Forelimb muscle (tissue), 1 donor: ENCODE measurements around the gene PRKCH. TPM values are rescaled to one million over a fixed set of nuclear protein-coding genes. Genes with fewer than 3 reads are reported as not detected.

ENCODE experiments used
- DNase-seq: peaks from one replicate; pipeline ENCODE4 v3.0.0-alpha.2; 2013; ENCODE audit warnings: low read depth
- polyA plus RNA-seq: library from polyadenylated mRNA; unstranded; fragments of 120-200 nt; gene quantifications from one replicate; pipeline ENCODE4 v1.2.1, GENCODE V29; 2013; ENCODE audit not compliant: insufficient read length

Gene PRKCH
- polyA plus RNA-seq, 1 donor, result 11.5 TPM

DNA sequence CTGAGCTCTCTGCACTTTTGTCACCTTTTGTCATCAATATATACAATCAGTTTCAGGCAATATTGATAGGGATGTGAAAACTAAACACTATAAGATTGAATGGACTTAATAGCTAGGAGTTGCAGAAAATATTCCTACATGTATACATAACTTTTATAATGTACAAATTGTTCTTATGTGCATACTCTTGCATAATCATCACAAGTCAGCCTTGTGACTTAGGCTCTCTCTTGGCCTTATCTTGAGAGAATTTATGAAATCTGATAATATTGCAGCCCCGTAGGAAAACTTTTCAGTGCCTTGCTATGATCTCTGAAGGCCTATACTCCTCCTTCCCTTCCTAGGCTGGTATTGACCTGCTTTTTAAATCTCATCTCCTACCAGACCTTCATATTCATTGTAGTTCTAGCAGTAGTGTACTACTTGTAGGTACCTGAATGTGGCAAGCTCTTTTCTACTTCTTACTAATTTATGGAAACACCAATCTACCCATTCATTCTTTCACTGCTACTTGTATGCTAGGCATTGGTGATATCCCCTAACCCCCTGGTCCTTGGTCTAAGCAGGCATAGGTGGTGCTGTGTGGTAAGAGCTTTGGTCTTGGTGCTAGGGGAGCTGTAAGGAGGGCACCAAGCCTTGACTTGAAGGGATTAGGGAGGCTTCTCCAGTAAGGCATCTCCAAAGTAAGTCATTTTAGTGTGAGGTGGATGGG lies 100.0 kb downstream of the PRKCH start:
- DNase-seq, result no peak

GRCh38 chr14:61426048-61426447 lies 104.7 kb downstream of the PRKCH start:
- DNase-seq, result no peak

DNA sequence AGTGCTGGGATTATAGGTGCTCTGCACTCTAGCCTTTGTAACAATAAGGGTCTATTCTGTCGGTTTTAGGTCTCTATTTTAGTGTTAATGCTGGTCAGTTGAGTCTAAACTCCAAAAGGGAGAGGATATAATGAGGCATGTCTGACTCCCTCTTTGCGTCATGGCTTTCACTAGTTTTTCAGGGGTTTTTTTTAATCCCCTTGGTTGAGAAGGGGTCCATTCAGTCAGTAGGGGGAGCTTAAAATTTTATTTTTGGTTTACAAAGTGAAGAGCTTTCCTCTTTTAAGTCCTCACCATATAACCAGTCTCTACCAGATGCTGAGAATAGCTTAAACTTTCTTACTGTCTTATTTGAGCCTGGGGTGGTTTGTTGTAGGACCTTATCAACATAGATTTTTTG lies 106.9 kb downstream of the PRKCH start:
- DNase-seq, result no peak

GRCh38 chr14:61429316-61429715 lies 107.9 kb downstream of the PRKCH start:
- no peak for DNase-seq

DNA sequence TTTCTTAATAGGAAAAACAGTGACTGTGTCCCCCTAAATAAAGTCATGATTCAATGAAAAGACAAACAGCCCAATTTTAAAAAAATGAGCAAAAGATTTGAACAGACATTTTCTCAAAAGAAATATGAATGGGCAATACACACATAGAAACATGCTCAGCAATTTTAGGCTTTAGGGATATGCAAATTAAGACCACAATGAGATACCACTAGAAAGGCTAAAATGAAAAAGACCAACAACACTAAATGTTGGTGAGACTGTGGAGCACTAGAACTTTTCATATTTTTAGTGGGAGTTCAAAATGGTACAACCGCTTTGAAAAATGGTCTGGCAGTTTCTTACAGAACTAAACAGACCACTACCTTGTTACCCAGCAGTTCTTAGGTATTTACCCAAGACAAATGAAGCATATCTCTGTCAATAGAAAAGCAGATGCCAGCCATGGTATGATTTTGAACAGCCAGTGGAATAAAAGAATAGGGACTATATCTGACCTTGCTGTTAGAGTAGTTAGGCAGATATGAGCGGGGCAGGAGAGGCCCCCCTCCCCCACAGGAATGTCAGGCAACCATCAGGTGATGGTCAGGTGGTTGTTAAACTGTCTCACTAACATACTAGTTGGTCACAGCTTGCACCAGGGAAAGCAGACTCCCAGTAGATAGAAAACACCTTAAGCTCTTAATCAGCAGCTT lies 108.8 kb downstream of the PRKCH start:
- no peak for DNase-seq

DNA sequence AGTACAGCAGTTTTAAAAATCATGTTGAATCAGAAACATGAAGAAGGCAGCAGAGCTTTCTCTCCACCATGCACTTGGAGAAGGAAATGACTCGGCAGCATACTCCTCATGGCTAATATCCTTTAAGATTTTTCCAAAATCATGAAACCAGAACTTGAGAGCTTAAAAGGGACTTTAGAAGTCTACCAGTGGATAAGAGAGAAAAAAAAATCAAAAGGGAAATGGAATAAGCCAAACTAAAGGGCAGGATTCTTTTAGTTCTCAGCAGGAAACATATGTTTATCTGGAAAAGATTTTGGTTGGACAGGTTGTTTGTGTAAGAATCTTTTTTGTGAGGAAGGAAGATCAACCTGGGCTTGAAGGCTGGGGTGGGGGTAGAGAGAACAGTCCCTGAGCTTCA lies 111.8 kb downstream of the PRKCH start:
- no peak for DNase-seq

DNA sequence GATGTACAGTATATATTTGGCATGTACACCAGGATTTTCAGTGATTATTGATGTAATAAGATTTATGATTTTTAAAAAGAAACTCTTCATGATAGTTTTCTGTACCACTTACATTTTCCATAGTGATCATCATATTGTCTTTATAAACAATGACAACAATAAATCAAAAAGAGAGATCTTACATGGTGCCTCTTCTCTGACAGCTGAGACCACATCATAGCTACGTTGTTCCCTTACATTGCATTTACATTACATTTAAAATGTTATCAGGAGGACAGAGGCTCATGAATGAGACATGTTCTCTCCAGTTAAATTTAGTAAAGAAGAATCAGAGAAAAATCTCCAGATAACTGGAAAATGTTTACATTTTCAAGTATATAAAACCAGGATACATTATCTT lies 112.4 kb downstream of the PRKCH start:
- DNase-seq, result no peak

- no peak for DNase-seq
These were observed 112.9 kb downstream of the PRKCH start for GRCh38 chr14:61434311-61434710.

- no peak for DNase-seq
These were observed 114.4 kb downstream of the PRKCH start for GRCh38 chr14:61435563-61436337.

GRCh38 chr14:61437381-61437780 lies 116.0 kb downstream of the PRKCH start:
- DNase-seq, result no peak

DNA sequence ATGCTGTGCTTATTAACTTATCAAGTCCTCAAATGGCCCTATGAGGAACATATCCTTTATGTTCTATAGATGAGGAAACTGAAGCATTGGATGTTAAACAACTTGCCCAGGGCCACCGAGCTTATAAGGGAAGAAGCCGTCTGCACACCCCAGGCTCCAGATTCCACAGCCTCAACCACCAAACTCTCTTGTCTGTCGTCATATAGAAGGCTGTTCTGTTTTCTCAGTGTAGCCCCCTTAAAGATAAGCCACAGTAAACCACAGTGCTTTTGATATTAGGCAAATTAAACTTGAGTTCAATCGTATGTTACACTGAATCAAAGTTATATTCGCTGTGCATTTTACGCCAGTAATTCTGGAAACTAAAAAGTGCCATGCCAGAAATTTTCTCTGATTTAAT lies 116.7 kb downstream of the PRKCH start:
- no peak for DNase-seq

GRCh38 chr14:61438497-61438859 lies 117.1 kb downstream of the PRKCH start:
- no peak for DNase-seq

GRCh38 chr14:61438860-61439765 lies 117.7 kb downstream of the PRKCH start:
- no peak for DNase-seq

DNA sequence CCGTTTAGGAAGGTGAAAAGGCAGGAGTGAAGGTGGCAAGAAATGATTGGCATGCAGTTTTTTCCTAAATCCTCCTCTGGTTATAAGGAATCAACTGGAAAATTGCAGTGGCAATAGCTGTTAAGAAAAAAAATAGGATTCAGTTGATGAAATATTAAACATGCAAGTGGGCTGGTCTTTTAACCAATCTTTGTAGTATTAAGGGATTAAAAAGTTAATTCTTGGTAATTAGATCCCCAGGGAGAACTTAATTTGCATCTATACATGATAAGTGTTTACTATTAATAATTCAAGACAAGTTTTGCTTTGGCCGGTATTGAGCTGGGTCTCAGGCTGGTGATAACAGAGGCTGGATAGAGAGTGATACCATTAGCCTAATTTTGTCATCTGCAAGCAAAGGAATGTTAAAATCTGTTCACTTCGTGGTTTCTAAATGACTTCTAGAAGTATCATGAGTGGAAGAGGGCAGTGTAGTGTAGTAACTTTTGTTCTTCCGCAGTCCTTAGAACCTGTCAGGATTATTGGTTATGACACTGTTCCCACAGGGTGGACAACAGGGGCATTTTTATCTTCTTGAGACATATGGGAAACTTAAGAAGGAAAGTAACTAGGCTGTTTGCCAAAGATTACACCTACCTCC lies 118.5 kb downstream of the PRKCH start:
- no peak for DNase-seq

GRCh38 chr14:61443481-61443880 lies 122.1 kb downstream of the PRKCH start:
- no peak for DNase-seq

DNA sequence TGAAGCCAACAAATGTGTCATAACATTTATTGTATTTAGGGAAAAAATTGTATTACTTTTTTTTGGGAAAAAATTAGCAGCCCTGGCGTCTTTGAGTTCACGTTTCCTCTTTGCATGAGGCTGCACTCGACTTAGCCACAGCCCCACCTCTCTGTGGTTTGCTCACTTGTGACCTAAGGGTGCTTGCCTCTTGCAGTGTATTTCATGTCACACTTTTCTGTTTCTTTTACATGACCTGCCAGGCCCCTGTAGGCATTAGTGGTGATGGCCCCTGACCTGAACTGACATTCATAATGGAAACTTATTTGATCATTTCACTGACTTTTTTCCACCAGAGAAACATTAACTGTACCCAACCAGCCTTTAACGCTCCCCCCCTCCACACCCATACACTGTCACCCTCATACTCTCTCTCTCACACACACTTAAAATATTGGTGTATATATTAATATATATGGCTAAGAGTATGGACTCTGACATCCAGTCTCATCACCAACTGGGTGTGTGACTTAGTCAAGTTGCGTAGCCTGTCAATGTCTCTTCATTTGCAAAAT lies 122.9 kb downstream of the PRKCH start:
- no peak for DNase-seq

DNA sequence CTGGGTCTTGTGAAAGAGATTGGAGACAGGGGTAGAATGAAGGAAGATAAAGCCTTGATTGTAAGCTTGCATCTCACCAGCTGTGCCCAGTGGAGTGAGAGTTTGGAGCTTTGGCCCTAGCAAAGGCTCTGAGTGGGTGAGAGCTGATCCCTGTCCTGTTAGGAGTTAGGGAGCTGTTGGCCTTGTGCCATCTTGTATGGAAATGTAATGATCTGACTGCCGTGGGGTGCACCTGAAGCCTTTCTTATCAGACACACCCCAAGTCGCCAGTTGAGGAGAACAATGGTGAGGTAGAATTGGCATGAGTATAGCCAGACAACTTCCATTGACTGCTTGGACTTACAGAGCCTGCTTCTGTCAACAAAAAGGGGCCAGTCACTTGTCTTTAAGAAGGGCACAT lies 130.1 kb downstream of the PRKCH start:
- no peak for DNase-seq

DNA sequence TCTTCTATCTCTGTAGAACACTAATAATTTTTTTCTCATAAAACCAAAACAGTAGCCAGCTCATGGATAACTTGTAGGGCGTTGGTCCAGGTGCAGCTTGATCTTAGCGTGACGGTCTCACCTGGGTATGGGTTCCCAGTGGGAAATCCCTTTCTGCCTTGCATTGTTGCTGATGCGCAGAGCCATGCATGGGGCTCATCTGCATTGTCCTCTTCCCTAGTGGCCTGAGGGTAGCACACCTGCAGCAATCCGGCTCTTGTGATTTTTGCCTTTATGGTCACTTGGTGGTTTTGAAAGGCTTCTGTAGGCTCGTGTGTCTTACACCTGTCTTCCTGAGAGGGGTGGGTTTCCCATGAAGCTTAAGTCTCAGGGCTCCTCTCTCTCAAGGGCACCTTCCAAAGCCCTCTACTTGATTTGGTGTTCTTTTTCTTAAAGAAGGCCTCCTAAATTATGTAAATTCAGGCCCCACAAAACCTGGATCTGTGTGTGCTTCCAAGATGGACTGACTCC lies 130.6 kb downstream of the PRKCH start:
- DNase-seq, result no peak

DNA sequence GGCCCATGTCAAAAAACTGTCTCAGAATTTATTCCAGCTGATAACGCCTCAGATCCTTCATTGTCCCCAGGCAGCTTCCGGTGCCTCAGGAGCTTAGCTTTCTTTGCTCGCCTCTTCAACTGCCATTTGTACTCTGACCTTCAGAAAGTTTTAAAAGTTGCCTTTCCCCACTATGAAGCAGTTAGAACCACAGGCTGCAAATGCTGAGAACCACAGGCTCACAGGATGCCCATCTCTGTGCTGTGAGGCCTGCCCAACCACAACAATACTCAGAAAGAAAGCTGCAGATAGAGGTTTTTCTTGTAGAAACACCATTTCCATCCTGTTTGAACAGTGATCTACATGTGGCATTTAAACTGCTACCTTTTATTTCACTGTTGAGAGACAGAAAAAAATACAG lies 131.1 kb downstream of the PRKCH start:
- DNase-seq, result no peak

DNA sequence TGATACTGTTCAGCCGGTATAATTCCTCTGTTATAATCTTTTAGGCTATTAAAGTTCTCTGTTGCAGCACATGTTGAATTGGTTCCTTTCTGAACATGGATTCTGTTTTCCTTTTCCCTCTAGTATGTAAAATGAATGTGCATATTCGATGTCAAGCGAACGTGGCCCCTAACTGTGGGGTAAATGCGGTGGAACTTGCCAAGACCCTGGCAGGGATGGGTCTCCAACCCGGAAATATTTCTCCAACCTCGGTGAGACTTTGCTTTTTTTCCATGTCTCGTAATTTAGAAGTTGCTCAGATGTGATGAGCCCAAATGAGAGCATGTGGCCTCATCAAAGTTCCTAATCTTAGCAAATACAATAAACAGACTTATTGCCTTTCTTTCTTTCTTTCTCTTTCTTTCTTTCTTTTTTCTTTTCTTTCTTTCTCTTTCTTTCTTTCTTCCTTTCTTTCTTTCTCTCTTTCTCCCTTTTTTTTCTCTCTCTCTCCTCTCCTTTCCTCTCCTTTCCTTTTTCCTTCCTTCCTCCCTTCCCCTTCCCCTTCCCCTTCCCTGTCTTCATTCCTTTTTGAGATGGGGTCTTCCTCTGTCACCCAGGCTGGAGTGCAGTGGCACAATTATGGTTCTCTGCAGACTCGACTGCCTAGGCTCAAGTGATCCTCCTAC lies 131.9 kb downstream of the PRKCH start:
- DNase-seq, result no peak
